Transverse colon (tissue), 4 donors: ENCODE data around the gene USO1.

ENCODE experiments used
- CTCF ChIP-seq, 5 experiments: fragments of 200-600 bp in 3 of 5; fragments of 450-650 bp in 2 of 5; sonication (generic) in 3 of 5; IDR thresholded peaks; 1 replicate in 2 of 5; 2 replicates in 3 of 5; pipeline ENCODE4 v1.5.1; 2016 to 2017; ENCODE audit warnings: antibody characterized with exemption in 5 of 5, inconsistent platforms in 3 of 5, mild to moderate bottlenecking in 2 of 5, moderate library complexity in 1 of 5
- EP300 ChIP-seq: sonication (generic); formaldehyde crosslinking; IDR thresholded peaks from one replicate; pipeline ENCODE4 v1.6.1; 2017; ENCODE audit warnings: antibody characterized with exemption, low read depth
- POLR2A ChIP-seq: fragments of 450-650 bp; IDR thresholded peaks from one replicate; pipeline ENCODE4 v1.6.1; 2016; ENCODE audit warnings: antibody characterized with exemption, mild to moderate bottlenecking, moderate library complexity
- POLR2AphosphoS5 ChIP-seq, 3 donors: sonication (generic); formaldehyde crosslinking; IDR thresholded peaks; one replicate each; pipeline ENCODE4 v1.6.1; 2016; ENCODE audit warnings: antibody characterized with exemption in 3 of 3

DNA sequence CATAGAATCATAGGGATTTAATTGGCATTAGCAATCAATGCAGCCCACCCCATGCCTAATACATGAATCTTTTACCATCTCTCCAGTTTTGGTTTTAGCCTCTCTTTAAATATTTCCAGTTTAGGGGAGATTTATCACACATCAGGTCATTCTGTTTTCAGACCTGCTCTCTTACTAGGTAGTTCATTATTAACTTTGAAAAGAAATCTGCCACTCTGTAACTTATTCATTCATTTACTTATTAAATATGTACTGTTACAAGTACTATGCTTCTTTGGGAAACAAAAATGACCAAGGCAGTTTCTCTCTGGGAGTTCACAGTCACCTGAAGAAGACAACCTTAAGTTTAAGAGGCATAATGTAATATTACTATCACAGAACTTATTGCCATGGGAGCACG, 62.1 kb downstream of the USO1 start:
- TF ChIP-seq CTCF (IDR thresholded peaks at IDR 0.05): no peak
- no peak for TF ChIP-seq POLR2A
- TF ChIP-seq POLR2AphosphoS5 (IDR thresholded peaks at IDR 0.05): no peak
- TF ChIP-seq EP300: no peak
